Kidney (tissue), 14 donors: ENCODE results near the gene VGF. TPM values are rescaled to one million over a fixed set of nuclear protein-coding genes. Genes with fewer than 3 reads are reported as not detected.
"Not testable (repeated sequence)": the region's sequence is repeated elsewhere in the genome, so short reads cannot be mapped to it uniquely, and the experiment has no call there.

Source experiments
- DNase-seq, 5 donors: peaks; one replicate each; pipeline ENCODE4 v3.0.0-alpha.2; 2013 to 2020
- FAIRE-seq: peaks from 2 replicates; lab custom pipeline; 2012; peaks lifted over from hg19 to GRCh38; lab: Jason Lieb, UNC
- H3K27ac ChIP-seq, 2 donors: one replicate each; pipeline ENCODE4 v1.7.0; 2013; ENCODE audit warnings: low read depth in 2 of 2, low read length in 2 of 2, inconsistent platforms in 1 of 2
- H3K27me3 ChIP-seq: one replicate; pipeline ENCODE4 v1.7.1; 2013; ENCODE audit warnings: low read length, inconsistent platforms; ENCODE audit not compliant: control insufficient read depth, insufficient read depth
- H3K36me3 ChIP-seq, 3 donors: one replicate each; pipeline versions ENCODE4 v1.7.0 to v1.7.1; 2013; ENCODE audit warnings: low read length in 3 of 3, control low read depth in 1 of 3, inconsistent platforms in 1 of 3; ENCODE audit not compliant: insufficient read depth in 3 of 3, control insufficient read depth in 2 of 3
- H3K4me1 ChIP-seq, 3 donors: one replicate each; pipeline versions ENCODE4 v1.7.0 to v1.7.1; 2013; ENCODE audit warnings: low read length in 3 of 3, inconsistent platforms in 1 of 3, low read depth in 1 of 3; ENCODE audit not compliant: control insufficient read depth in 2 of 3, insufficient read depth in 2 of 3
- H3K4me3 ChIP-seq, 3 donors: one replicate each; pipeline versions ENCODE4 v1.7.0 to v1.8.1; 2013; ENCODE audit warnings: low read length in 3 of 3, control low read depth in 1 of 3, inconsistent platforms in 1 of 3
- H3K9ac ChIP-seq, 3 donors: one replicate each; pipeline versions ENCODE4 v1.7.0 to v1.7.1; 2013; ENCODE audit warnings: low read length in 3 of 3, control low read depth in 1 of 3, inconsistent platforms in 1 of 3
- H3K9me3 ChIP-seq, 3 donors: one replicate each; pipeline versions ENCODE4 v1.7.0 to v1.7.1; 2013; ENCODE audit warnings: low read length in 3 of 3, control low read depth in 1 of 3, inconsistent platforms in 1 of 3; ENCODE audit not compliant: control insufficient read depth in 2 of 3, insufficient read depth in 1 of 3
- intact Hi-C: fragments of 100-400 bp; cut with DNase I; formaldehyde crosslinking; loops from one replicate; pipeline ENCODE4 v1.11.1; 2022
- polyA plus RNA-seq: library from polyadenylated mRNA; stranded (reverse); fragments of 350-450 nt; fragmentation: Illumina TruSeq; extraction: RNeasy Lipid Tissue Mini Kit (QIAGEN cat#74804); gene quantifications from one replicate; pipeline ENCODE4 v1.2.3, GENCODE V29; 2014; ENCODE audit warnings: low read depth, low replicate concordance; ENCODE audit not compliant: insufficient read depth
- total RNA-seq: library from RNA; stranded (reverse); fragmentation: NEBNext Ultra II Directional; extraction: Animal tissue kit (Norgen Biotek cat#: 25700); gene quantifications from one replicate; pipeline ENCODE4 v1.2.1, GENCODE V29; 2021
- TF ChIP-seq, protein P1 (sequence below): IDR thresholded peaks from 3 replicates; pipeline ENCODE4 v1.5.1; 2012; ENCODE audit warnings: mild to moderate bottlenecking, moderate library complexity, borderline replicate concordance; ENCODE audit not compliant: insufficient read depth; ENCODE audit errors: extremely low read depth
- donor health status: control.
- donor health status: control.
- donor health status: control.
- donor health status: control.
- donor health status: control.
- donor health status: DM: yes; HTN: yes; CAD: no.
- donor health status: Normal renal cell carcinoma (clear cell type).

The VGF gene
- total and polyA plus RNA-seq, 2 donors from 2014 or later: 0.38 to 2.2 TPM

DNA sequence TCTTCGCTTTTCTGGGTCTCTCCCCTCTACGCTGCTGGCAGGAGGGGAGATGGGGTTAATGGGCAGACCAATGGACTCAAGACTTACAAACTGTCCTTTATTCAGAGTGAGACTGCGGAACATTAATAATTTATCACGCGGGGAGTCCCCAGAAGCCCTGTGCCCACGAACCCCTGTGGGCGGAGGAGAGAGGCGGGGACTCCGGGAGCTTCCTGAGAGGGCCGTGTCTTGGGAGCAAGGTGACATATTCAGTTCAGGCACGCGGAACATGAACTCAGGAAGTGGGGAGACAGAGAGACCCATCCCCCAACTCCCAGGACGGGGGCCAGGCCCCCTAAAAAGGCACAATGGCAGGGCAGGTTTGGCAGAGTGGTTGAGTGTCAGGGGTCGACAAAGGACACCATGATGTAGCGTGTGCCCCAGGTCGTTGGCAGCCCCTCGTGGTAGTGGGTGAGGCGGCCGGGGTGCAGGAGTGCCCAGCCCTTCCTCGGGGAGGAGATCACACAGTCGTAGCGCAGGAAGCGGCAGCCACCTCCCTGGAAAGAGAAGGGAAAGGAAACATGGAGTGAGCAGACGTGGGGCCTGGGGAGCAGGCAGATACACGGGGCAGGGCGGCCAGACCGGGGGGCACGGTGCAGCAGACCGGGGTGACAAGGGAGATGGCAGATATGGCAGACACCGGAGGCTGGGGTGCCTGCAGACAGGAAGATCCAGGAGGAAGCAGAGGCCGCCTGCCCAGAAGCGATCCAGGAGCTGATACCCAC is 40.7 kb upstream of the VGF start:
- Histone ChIP-seq H3K4me3 (no peak overlapping the region), H3K27ac (no peak overlapping the region), H3K27me3 (peaks cover 5% of the 10 kb centered on the region), H3K9me3 (no peaks in the 10 kb centered on the region), H3K9ac (no peak overlapping the region), H3K4me1 (peaks cover 0 to 2% (median 0%) of the 10 kb centered on the region in 3 donors), H3K36me3 (peaks cover 0 to 5% (median 0%) of the 10 kb centered on the region in 3 donors)
- intact Hi-C loops: no loop called here
- TF ChIP-seq, protein P1, sequence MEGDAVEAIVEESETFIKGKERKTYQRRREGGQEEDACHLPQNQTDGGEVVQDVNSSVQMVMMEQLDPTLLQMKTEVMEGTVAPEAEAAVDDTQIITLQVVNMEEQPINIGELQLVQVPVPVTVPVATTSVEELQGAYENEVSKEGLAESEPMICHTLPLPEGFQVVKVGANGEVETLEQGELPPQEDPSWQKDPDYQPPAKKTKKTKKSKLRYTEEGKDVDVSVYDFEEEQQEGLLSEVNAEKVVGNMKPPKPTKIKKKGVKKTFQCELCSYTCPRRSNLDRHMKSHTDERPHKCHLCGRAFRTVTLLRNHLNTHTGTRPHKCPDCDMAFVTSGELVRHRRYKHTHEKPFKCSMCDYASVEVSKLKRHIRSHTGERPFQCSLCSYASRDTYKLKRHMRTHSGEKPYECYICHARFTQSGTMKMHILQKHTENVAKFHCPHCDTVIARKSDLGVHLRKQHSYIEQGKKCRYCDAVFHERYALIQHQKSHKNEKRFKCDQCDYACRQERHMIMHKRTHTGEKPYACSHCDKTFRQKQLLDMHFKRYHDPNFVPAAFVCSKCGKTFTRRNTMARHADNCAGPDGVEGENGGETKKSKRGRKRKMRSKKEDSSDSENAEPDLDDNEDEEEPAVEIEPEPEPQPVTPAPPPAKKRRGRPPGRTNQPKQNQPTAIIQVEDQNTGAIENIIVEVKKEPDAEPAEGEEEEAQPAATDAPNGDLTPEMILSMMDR: no peak
- DNase-seq: no peak
- no peak for FAIRE-seq

DNA sequence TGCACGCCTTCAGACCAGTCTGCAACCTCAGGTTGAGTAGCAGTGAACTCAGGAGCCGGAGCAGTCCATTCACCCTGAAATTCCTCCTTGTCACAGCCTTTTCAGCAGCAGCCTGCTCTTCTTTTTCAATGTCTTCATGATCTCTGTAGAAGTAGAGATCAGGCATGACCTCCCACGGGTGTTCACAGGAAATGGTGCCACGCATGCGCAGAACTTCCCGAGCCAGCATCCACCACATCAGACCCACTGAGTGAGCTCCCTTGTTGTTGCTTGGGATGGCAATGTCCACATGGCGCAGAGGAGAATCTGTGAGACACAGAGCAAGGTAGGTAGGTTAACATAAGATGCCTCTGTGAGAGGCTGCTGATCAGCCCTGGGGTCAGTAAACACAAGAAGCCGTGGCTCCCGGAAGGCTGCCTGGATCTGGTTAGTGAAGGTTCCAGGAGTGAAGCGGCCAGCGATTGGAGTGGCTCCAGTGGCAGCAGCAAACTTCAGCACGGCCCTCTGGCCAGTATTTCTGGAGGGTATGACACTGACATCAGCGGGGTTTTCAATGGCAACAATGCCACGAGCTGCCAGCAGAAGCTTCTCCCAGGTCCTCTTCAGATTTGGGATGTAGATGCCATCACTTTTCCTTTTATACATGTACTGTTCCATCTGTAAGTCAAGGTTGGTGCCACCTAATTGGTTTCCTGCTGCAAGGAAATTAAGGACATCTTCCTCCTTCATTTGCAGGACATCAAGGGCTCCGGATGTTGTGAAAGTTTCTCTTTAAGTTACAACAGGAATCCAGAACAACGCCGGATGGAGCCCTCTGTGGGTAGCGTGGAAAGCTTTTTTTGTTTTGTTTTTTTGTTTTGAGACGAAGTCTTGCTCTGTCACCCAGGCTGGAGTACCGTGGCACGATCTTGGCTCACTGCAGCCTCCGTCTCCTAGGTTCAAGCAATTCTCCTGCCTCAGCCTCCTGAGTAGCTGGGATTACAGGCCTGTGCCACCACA is 38.7 kb upstream of the VGF start:
- intact Hi-C loops, H3K36me3 ChIP-seq, H3K4me3 ChIP-seq, H3K27ac ChIP-seq, FAIRE-seq, DNase-seq, H3K9me3 ChIP-seq, H3K27me3 ChIP-seq, H3K9ac ChIP-seq, H3K4me1 ChIP-seq: not testable (repeated sequence)

DNA sequence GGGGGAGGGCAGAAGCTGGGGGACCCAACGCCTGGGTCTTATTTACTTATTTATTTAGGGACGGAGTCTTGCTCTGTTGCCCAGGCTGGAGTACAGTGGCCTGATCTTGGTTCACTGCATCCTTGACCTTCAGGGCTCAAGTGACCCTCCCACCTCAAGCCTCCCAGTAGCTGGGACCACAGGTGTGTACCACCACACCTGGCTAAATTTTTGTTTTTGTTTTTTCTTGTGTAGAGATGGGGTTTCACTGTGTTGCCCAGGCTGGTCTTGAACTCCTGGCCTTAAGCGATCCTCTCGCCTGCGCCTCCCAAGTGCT is 37.2 kb upstream of the VGF start:
- TF ChIP-seq, protein P1: no peak
- H3K9ac ChIP-seq: no peak overlapping the region
- H3K9me3 ChIP-seq: no peaks in the 10 kb centered on the region
- no peak overlapping the region for H3K27ac ChIP-seq
- FAIRE-seq: no peak
- peaks cover 0 to 2% (median 0%) of the 10 kb centered on the region in 3 donors for H3K4me1 ChIP-seq
- no peaks in the 10 kb centered on the region for H3K36me3 ChIP-seq
- H3K27me3 ChIP-seq: peaks cover 5% of the 10 kb centered on the region
- no peak for DNase-seq
- intact Hi-C loops: no loop called here
- H3K4me3 ChIP-seq: no peak overlapping the region
